H9 (cell line): ENCODE results near the gene JMJD1C. TPM values are rescaled to one million over a fixed set of nuclear protein-coding genes. Genes with fewer than 3 reads are reported as not detected.

Experiments used
- DNase-seq: peaks from one replicate; pipeline ENCODE4 v3.0.0-alpha.2; 2017
- H2AFZ ChIP-seq: one replicate; pipeline ENCODE4 v1.6.1; 2013; ENCODE audit warnings: mild to moderate bottlenecking, low read length, control low read depth, moderate library complexity
- H2AK5ac ChIP-seq: 2 replicates; pipeline ENCODE4 v1.6.1; 2013; ENCODE audit warnings: low read length, control low read depth, mixed read lengths; ENCODE audit not compliant: insufficient read length
- H2BK120ac ChIP-seq: one replicate; pipeline ENCODE4 v1.6.1; 2013; ENCODE audit warnings: low read depth, mild to moderate bottlenecking, low read length, control low read depth, inconsistent platforms; ENCODE audit not compliant: poor library complexity, severe bottlenecking
- H2BK12ac ChIP-seq: 2 replicates; pipeline ENCODE4 v1.6.1; 2013; ENCODE audit warnings: low read length, control low read depth, mixed read lengths, low read depth; ENCODE audit not compliant: insufficient read length
- H2BK15ac ChIP-seq: 2 replicates; pipeline ENCODE4 v1.6.1; 2013; ENCODE audit warnings: low read depth, low read length, control low read depth
- H2BK20ac ChIP-seq: one replicate; pipeline ENCODE4 v1.6.1; 2013; ENCODE audit warnings: low read depth, mild to moderate bottlenecking, low read length, control low read depth, inconsistent platforms; ENCODE audit not compliant: poor library complexity, severe bottlenecking
- H2BK5ac ChIP-seq: 2 replicates; pipeline ENCODE4 v1.6.1; 2013; ENCODE audit warnings: low read length, control low read depth, mixed read lengths; ENCODE audit not compliant: insufficient read length
- H3K14ac ChIP-seq: 2 replicates; pipeline ENCODE4 v1.6.1; 2013; ENCODE audit warnings: low read length, control low read depth; ENCODE audit not compliant: insufficient read depth
- H3K18ac ChIP-seq: 2 replicates; pipeline ENCODE4 v1.6.1; 2013; ENCODE audit warnings: low read depth, mild to moderate bottlenecking, mixed read lengths, low read length, control low read depth; ENCODE audit not compliant: insufficient read length
- H3K23ac ChIP-seq: 2 replicates; pipeline ENCODE4 v1.6.1; 2013; ENCODE audit warnings: low read length, control low read depth, mixed read lengths, low read depth; ENCODE audit not compliant: insufficient read length
- H3K23me2 ChIP-seq: 2 replicates; pipeline ENCODE4 v1.6.1; 2013; ENCODE audit warnings: low read depth, mild to moderate bottlenecking, mixed read lengths, low read length, control low read depth; ENCODE audit not compliant: insufficient read length, poor library complexity, severe bottlenecking
- H3K27ac ChIP-seq: 2 replicates; pipeline ENCODE4 v1.5.1; 2013; ENCODE audit warnings: low read length, control low read depth, mixed read lengths, low read depth; ENCODE audit not compliant: insufficient read length
- H3K27me3 ChIP-seq: 2 replicates; pipeline ENCODE4 v1.6.1; 2013; ENCODE audit warnings: low read length, control low read depth, inconsistent platforms; ENCODE audit not compliant: insufficient read depth
- H3K4ac ChIP-seq: 2 replicates; pipeline ENCODE4 v1.6.1; 2013; ENCODE audit warnings: low read depth, mild to moderate bottlenecking, control low read depth, inconsistent platforms, low read length, moderate library complexity
- H3K4me1 ChIP-seq: 2 replicates; pipeline ENCODE4 v1.6.1; 2013; ENCODE audit warnings: low read length, control low read depth, inconsistent platforms; ENCODE audit not compliant: insufficient read depth
- H3K4me2 ChIP-seq: 2 replicates; pipeline ENCODE4 v1.6.1; 2013; ENCODE audit warnings: low read length, control low read depth, mixed read lengths; ENCODE audit not compliant: insufficient read length, insufficient read depth
- H3K56ac ChIP-seq: 2 replicates; pipeline ENCODE4 v1.6.1; 2013; ENCODE audit warnings: low read depth, mild to moderate bottlenecking, mixed read lengths, low read length, control low read depth; ENCODE audit not compliant: insufficient read length
- H3K79me1 ChIP-seq: 2 replicates; pipeline ENCODE4 v1.6.1; 2013; ENCODE audit warnings: low read depth, mild to moderate bottlenecking, moderate library complexity, low read length, control low read depth, inconsistent platforms; ENCODE audit not compliant: insufficient read depth, poor library complexity, severe bottlenecking
- H3K79me2 ChIP-seq: 2 replicates; pipeline ENCODE4 v1.6.1; 2013; ENCODE audit warnings: low read length, control low read depth, inconsistent platforms; ENCODE audit not compliant: insufficient read depth
- H3K9ac ChIP-seq: 2 replicates; pipeline ENCODE4 v1.6.1; 2013; ENCODE audit warnings: low read length, control low read depth, mixed read lengths; ENCODE audit not compliant: insufficient read length; ENCODE audit errors: extremely low read depth
- H3K9me3 ChIP-seq: one replicate; pipeline ENCODE4 v1.6.1; 2013; ENCODE audit warnings: low read depth, low read length, inconsistent platforms; ENCODE audit not compliant: control insufficient read depth
- H3T11ph ChIP-seq: one replicate; pipeline ENCODE4 v1.6.1; 2013; ENCODE audit warnings: mild to moderate bottlenecking, low read length, control low read depth, inconsistent platforms
- H4K20me1 ChIP-seq: one replicate; pipeline ENCODE4 v1.6.1; 2013; ENCODE audit not compliant: control insufficient read depth, insufficient read length, insufficient read depth
- H4K5ac ChIP-seq: 2 replicates; pipeline ENCODE4 v1.6.1; 2013; ENCODE audit warnings: low read depth, mild to moderate bottlenecking, mixed read lengths, low read length, control low read depth; ENCODE audit not compliant: insufficient read length
- H4K8ac ChIP-seq: replicated peaks from 2 replicates; pipeline ENCODE4 v1.6.1; 2013; ENCODE audit warnings: low read length, control low read depth, mixed read lengths, low read depth; ENCODE audit not compliant: insufficient read length
- H4K91ac ChIP-seq: 2 replicates; pipeline ENCODE4 v1.6.1; 2013; ENCODE audit warnings: low read depth, mild to moderate bottlenecking, moderate library complexity, mixed read lengths, low read length, control low read depth; ENCODE audit not compliant: insufficient read length
- H3K27ac Mint-ChIP-seq, 3 experiments: 2 replicates in 2 of 3; 3 replicates in 1 of 3; pipeline ENCODE4 v1.8.0; 2020 to 2021; ENCODE audit warnings: mixed read lengths in 3 of 3, mild to moderate bottlenecking in 1 of 3, moderate library complexity in 1 of 3
- H3K27me3 Mint-ChIP-seq: 2 replicates; pipeline ENCODE4 v1.8.0; 2021; ENCODE audit warnings: low read depth, mild to moderate bottlenecking, moderate library complexity, mixed read lengths
- H3K36me3 Mint-ChIP-seq, 3 experiments: 2 replicates in 2 of 3; 3 replicates in 1 of 3; pipeline ENCODE4 v1.8.0; 2020 to 2021; ENCODE audit warnings: low read depth in 3 of 3, mixed read lengths in 3 of 3; ENCODE audit not compliant: insufficient read depth in 1 of 3
- H3K4me1 Mint-ChIP-seq, 2 experiments: 2 replicates each; pipeline ENCODE4 v1.8.0; 2020; ENCODE audit warnings: mixed read lengths in 2 of 2
- H3K4me3 Mint-ChIP-seq, 2 experiments: 2 replicates in 1 of 2; 3 replicates in 1 of 2; pipeline ENCODE4 v1.8.0; 2020 to 2021; ENCODE audit warnings: mild to moderate bottlenecking in 2 of 2, mixed read lengths in 2 of 2, moderate library complexity in 1 of 2
- H3K9me3 Mint-ChIP-seq, 2 experiments: 2 replicates in 1 of 2; 3 replicates in 1 of 2; pipeline ENCODE4 v1.8.0; 2020; ENCODE audit warnings: mild to moderate bottlenecking in 2 of 2, mixed read lengths in 2 of 2, moderate library complexity in 1 of 2
- WGBS: extraction: QIAGEN DNeasy Blood & Tissue Kit; methylation state at CpG from one replicate; pipeline ENCODE4 v1.1.7; 2013; ENCODE audit warnings: missing lambda C conversion rate, low lambda C conversion rate, mixed read lengths; ENCODE audit not compliant: insufficient read length; ENCODE audit errors: extremely low coverage; 5-methylcytosine and 5-hydroxymethylcytosine counted together
- total RNA-seq: library from RNA; stranded (reverse); gene quantifications from 2 replicates; pipeline ENCODE4 v1.2.1, GENCODE V29; 2021
- TF ChIP-seq, protein P1 (sequence below): fragments of 200-600 bp; sonication (generic); conservative IDR thresholded peaks from 3 replicates; pipeline ENCODE4 v1.8.0; 2021; ENCODE audit warnings: antibody characterized with exemption, mild to moderate bottlenecking

The JMJD1C gene
- total RNA-seq, 1 experiment from 2014 or later: 200 TPM

DNA sequence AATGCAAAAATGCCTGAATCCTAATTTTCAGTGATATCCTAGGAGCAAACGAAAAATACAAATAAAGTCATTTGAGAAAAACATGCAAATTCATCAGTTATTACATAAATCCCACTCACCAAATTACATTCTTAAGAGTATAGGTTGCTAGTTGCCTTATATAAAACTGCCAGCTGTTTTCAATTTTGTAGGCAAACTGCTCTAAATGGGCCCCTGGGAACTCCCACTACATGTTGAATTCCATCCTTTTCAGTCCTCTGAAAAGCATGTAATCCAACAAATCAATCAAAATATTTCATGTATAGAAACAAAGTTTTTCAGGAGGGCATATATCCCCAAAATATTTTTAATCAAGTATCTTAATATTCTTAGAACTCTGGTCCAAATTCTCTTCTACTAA lies 2.1 kb upstream of the JMJD1C start:
- Histone ChIP-seq H3K27ac (no peak overlapping the region), H3K4me1 (no peaks in the 10 kb centered on the region), H4K5ac (no peak overlapping the region), H2AK5ac (no peak overlapping the region), H4K20me1 (peaks cover 3% of the 10 kb centered on the region), H4K8ac (no peak overlapping the region), H3K56ac (no peak overlapping the region), H3K14ac (no peak overlapping the region), H3K9ac (no peak overlapping the region), H3K79me2 (peaks cover 3% of the 10 kb centered on the region; the same call in 1 of the 2 replicates), H2BK20ac (no peak overlapping the region), H3K27me3 (no peaks in the 10 kb centered on the region), H3K79me1 (no peaks in the 10 kb centered on the region), H3T11ph (no peak overlapping the region), H2BK5ac (no peak overlapping the region), H2BK15ac (no peak overlapping the region), H4K91ac (no peak overlapping the region), H2BK12ac (no peak overlapping the region), H3K23me2 (peaks cover 4% of the 10 kb centered on the region), H3K9me3 (no peaks in the 10 kb centered on the region), H2BK120ac (no peak overlapping the region), H3K4ac (no peak overlapping the region), H3K18ac (no peak overlapping the region), H3K23ac (no peak overlapping the region), H2AFZ (no peak overlapping the region), H3K4me2 (no peak overlapping the region)
- H3K36me3 Mint-ChIP-seq: peaks cover 0 to under 1% (median 0%) of the 10 kb centered on the region in 3 experiments; a peak in 1 of 7 replicates
- DNase-seq: no peak
- no peak overlapping the region for H3K27ac Mint-ChIP-seq
- WGBS: no CpG with 5 or more reads among the region's 1 CpG
- H3K27me3 Mint-ChIP-seq: no peaks in the 10 kb centered on the region; the same call in 1 of the 2 replicates
- TF ChIP-seq, protein P1, sequence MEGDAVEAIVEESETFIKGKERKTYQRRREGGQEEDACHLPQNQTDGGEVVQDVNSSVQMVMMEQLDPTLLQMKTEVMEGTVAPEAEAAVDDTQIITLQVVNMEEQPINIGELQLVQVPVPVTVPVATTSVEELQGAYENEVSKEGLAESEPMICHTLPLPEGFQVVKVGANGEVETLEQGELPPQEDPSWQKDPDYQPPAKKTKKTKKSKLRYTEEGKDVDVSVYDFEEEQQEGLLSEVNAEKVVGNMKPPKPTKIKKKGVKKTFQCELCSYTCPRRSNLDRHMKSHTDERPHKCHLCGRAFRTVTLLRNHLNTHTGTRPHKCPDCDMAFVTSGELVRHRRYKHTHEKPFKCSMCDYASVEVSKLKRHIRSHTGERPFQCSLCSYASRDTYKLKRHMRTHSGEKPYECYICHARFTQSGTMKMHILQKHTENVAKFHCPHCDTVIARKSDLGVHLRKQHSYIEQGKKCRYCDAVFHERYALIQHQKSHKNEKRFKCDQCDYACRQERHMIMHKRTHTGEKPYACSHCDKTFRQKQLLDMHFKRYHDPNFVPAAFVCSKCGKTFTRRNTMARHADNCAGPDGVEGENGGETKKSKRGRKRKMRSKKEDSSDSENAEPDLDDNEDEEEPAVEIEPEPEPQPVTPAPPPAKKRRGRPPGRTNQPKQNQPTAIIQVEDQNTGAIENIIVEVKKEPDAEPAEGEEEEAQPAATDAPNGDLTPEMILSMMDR: no peak
- peaks cover 29 to 33% of the 10 kb centered on the region in 2 experiments for H3K4me1 Mint-ChIP-seq
- peaks cover 2 to 3% of the 10 kb centered on the region in 2 experiments; a peak in 2 of 5 replicates for H3K9me3 Mint-ChIP-seq
- no peak overlapping the region; a peak in 1 of 5 replicates for H3K4me3 Mint-ChIP-seq
